Ectodermal cell (in vitro differentiated cells): ENCODE results near the gene PRAMEF33.
"Not testable (repeated sequence)": the region's sequence is repeated elsewhere in the genome, so short reads cannot be mapped to it uniquely, and the experiment has no call there.

Experiments used
- H3K27ac ChIP-seq: 2 replicates; pipeline ENCODE4 v1.7.0; 2013; ENCODE audit warnings: mild to moderate bottlenecking, low read depth, low read length; ENCODE audit not compliant: insufficient read depth, poor library complexity, severe bottlenecking
- H3K27me3 ChIP-seq: 2 replicates; pipeline ENCODE4 v1.7.0; 2013; ENCODE audit warnings: mild to moderate bottlenecking, low read length; ENCODE audit not compliant: insufficient read depth, control insufficient read depth, poor library complexity, severe bottlenecking
- H3K36me3 ChIP-seq: one replicate; pipeline ENCODE4 v1.7.0; 2013; ENCODE audit warnings: low read length; ENCODE audit not compliant: control insufficient read depth, insufficient read depth
- H3K4me1 ChIP-seq: one replicate; pipeline ENCODE4 v1.7.0; 2013; ENCODE audit warnings: low read length; ENCODE audit not compliant: control insufficient read depth, insufficient read depth
- H3K4me3 ChIP-seq: 2 replicates; pipeline ENCODE4 v1.7.0; 2013; ENCODE audit warnings: low read depth, low read length, control low read depth; ENCODE audit not compliant: insufficient read depth
- H3K9me3 ChIP-seq: 2 replicates; pipeline ENCODE4 v1.7.0; 2013; ENCODE audit warnings: mild to moderate bottlenecking, low read length, moderate library complexity; ENCODE audit not compliant: control insufficient read depth
- WGBS, 2 experiments: methylation state at CpG; one replicate each; pipeline ENCODE4 v1.1.7; 2013; ENCODE audit warnings: missing lambda C conversion rate in 2 of 2; 5-methylcytosine and 5-hydroxymethylcytosine counted together

PRAMEF33 gene

DNA sequence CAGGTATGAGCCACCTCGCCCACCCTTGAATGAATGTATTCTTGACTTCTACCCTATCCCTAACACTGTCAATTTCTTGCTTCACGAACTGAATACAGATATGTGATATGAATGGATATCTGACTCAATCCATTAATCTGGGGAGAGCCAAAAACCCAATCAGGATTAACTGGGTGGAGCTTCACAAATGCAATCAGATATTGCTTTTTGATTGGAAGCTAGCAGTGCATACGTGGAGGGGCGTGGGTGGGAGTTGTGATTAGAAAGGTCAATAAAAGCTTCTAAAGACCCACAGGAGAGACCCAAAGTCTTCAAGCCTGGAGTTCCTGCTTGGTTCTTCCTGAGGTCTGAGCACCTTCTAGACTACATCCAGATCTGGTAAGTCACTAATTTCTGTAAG, 11.9 kb downstream of the PRAMEF33 start, which contains the start of gene PRAMEF15:
PRAMEF15 (plus strand) TSS at position 301 of the 400 bp plus-strand sequence. CDS start 2,827 bp downstream, outside the sequence.
- H3K27me3 ChIP-seq, H3K4me1 ChIP-seq, H3K4me3 ChIP-seq, H3K27ac ChIP-seq, H3K9me3 ChIP-seq, H3K36me3 ChIP-seq: not testable (repeated sequence)
- 20 to 61% methylated on average over 1 to 2 of the region's 4 CpGs for WGBS, 2 experiments

DNA sequence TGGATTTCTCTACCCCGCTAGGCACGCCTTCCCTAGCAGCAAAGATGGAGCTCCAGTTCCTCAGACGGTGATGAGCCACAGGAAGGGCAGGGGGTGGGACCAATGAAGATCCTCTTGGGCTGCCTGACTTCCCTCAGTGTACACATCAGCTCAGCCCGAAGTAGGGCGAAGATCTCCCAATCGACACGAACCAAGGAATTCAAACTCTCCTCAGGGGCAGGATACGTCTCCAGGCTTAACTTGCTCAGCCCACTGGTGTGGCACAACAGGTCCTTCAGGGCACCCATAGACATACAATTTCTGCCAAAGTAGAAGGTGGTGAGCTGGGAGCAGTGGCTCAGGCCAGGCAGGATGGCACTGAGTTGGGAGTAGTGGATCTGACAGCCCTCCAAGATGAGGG, 39.2 kb downstream of the PRAMEF33 start:
- not testable (repeated sequence) for H3K27ac ChIP-seq, H3K4me1 ChIP-seq, H3K36me3 ChIP-seq, H3K27me3 ChIP-seq, H3K4me3 ChIP-seq, H3K9me3 ChIP-seq
- 77 to 83% methylated on average over 7 to 8 of the region's 8 CpGs for WGBS, 2 experiments

DNA sequence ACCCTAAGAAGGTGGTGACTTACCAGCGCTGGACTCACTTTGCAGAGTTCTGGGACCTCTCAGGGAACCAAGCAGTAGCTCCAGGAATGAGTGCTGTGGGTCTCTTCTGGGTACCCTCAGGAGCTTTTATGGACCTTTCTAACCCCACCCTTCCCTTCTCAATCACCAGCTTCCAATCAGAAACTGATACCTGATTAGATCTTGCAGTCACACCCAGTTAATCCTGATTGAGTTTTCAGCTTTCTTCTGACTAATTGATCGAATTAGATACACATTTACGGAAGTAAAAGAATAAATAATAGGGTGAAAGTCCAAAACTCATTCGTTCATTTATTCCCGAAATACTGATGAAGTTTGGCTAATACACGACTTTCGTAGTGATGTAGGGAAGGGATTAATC, 43.7 kb downstream of the PRAMEF33 start, which contains the start of gene PRAMEF14:
PRAMEF14 (minus strand) TSS at position 101 of the 400 bp plus-strand sequence. CDS start 1,820 bp downstream, outside the sequence.
- H3K36me3 ChIP-seq, H3K4me1 ChIP-seq, H3K4me3 ChIP-seq, H3K9me3 ChIP-seq, H3K27me3 ChIP-seq, H3K27ac ChIP-seq: not testable (repeated sequence)
- 57 to 89% methylated on average over 3 to 6 of the region's 7 CpGs for WGBS, 2 experiments

DNA sequence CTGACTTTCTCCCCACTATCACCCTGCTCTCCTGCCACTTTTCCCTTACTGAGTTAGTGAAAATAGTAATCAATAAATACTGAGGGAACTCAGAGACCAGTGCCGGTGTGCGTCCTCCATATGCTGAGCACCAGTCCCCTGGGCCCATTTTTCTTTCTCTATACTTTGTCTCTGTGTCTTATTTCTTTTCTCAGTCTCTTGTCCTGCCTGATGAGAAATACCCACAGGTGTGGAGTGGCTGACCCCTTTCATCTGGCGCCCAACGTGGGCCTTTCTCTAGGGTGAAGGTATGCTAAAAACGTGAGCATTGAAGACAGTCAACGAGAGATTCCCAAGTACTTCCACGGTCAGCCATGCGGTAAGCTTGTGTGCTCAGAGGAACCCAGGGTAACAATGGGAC, 50.1 kb downstream of the PRAMEF33 start:
- not testable (repeated sequence) for H3K27ac ChIP-seq, H3K4me3 ChIP-seq, H3K27me3 ChIP-seq, H3K4me1 ChIP-seq, H3K36me3 ChIP-seq, H3K9me3 ChIP-seq
- WGBS, 2 experiments = 80 to 85% methylated on average over 4 of the region's 8 CpGs

DNA sequence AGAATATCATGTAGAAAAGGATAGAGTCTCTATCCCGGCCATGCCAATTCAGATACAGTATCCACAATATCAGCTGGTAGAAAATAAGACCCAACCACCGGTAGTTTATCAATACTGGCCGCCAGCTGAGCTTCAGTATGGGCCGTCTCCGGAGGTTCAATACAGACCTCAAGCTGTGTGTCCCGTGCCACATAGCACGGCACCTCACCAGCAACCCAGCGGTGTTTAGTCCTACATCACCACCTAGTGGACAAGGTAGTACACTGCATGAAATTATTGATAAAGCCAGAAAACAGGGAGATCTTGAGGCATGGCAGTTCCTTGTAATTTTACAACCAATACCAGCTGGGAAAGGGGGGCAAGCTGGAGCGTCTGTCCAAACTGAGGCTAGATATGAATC, 51.1 kb downstream of the PRAMEF33 start:
- H3K36me3 ChIP-seq, H3K4me1 ChIP-seq, H3K27ac ChIP-seq, H3K27me3 ChIP-seq, H3K4me3 ChIP-seq, H3K9me3 ChIP-seq: not testable (repeated sequence)
- no CpG with 5 or more reads among the region's 9 CpGs for WGBS, 2 experiments

DNA sequence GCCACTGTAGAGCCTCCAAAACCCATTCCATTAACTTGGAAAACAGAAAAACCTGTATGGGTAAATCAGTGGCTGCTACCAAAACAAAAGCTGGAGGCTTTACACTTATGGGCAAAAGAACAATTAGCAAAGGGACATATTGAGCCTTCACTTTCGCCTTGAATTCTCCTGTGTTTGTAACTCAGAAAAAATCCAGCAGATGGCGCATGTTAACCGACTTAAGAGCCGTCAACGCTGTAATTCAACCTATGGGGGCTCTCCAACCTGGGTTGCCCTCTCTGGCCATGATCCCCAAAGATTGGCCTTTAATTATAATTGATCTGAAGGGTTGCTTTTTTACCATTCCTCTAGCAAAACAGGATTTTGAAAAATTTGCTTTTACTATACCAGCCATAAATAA, 53.4 kb downstream of the PRAMEF33 start:
- H3K9me3 ChIP-seq, H3K4me3 ChIP-seq, H3K27me3 ChIP-seq, H3K27ac ChIP-seq, H3K4me1 ChIP-seq, H3K36me3 ChIP-seq: not testable (repeated sequence)
- WGBS, 2 experiments = 1 to 2% methylated on average over 5 of the region's 5 CpGs
